Measurements from ENCODE around the gene VWA2. TPM values are rescaled to one million over a fixed set of nuclear protein-coding genes. Genes with fewer than 3 reads are reported as not detected.

The VWA2 gene
- total RNA-seq, 4 donors from 2014 or later = 0.64 to 3.3 TPM; not detected in 2

- Histone ChIP-seq H3K36me3 (no peaks in the 10 kb centered on the region), H3K4me1 (peaks cover 0 to 8% (median 3%) of the 10 kb centered on the region in 4 donors), H3K27ac (no peak overlapping the region), H3K4me3 (no peak overlapping the region), H3K27me3 (no peaks in the 10 kb centered on the region), H3K9me3 (no peaks in the 10 kb centered on the region)
- no peak for DNase-seq
- in situ Hi-C loops (cut with MboI; ENCODE audit: low pct_ligation_motif_present in 1 of 4, low pct_unique_long_range_greater_than_20kb in 1 of 4, low sequenced_read_pairs in 3 of 4) (no loop called here), intact Hi-C loops (cut with DNase I; ENCODE audit: low total_unique reads) (no loop called here)
- TF ChIP-seq POLR2A (IDR thresholded peaks at IDR 0.05) (no peak), EP300 (IDR thresholded peaks at IDR 0.05; ENCODE audit: low read depth) (no peak), POLR2AphosphoS5 (IDR thresholded peaks at IDR 0.05) (no peak)
- TF ChIP-seq, protein P1, sequence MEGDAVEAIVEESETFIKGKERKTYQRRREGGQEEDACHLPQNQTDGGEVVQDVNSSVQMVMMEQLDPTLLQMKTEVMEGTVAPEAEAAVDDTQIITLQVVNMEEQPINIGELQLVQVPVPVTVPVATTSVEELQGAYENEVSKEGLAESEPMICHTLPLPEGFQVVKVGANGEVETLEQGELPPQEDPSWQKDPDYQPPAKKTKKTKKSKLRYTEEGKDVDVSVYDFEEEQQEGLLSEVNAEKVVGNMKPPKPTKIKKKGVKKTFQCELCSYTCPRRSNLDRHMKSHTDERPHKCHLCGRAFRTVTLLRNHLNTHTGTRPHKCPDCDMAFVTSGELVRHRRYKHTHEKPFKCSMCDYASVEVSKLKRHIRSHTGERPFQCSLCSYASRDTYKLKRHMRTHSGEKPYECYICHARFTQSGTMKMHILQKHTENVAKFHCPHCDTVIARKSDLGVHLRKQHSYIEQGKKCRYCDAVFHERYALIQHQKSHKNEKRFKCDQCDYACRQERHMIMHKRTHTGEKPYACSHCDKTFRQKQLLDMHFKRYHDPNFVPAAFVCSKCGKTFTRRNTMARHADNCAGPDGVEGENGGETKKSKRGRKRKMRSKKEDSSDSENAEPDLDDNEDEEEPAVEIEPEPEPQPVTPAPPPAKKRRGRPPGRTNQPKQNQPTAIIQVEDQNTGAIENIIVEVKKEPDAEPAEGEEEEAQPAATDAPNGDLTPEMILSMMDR (IDR thresholded peaks at IDR 0.05) = no peak
- WGBS, 2 donors (ENCODE audit: low coverage in 1 of 2) = 73% methylated on average over 4 of the region's 7 CpGs; no CpG with 5 or more reads in 1 of the 2 donors
Observed at GRCh38 chr10:114252883-114253282, 13.8 kb downstream of the VWA2 start.

GRCh38 chr10:114255227-114255626, 16.2 kb downstream of the VWA2 start:
- intact Hi-C loops (cut with DNase I; ENCODE audit: low total_unique reads) = no loop called here
- Histone ChIP-seq H3K4me3 (no peak overlapping the region), H3K27me3 (no peaks in the 10 kb centered on the region), H3K9me3 (no peaks in the 10 kb centered on the region), H3K36me3 (no peaks in the 10 kb centered on the region), H3K27ac (no peak overlapping the region), H3K4me1 (peaks cover 0 to 17% (median 10%) of the 10 kb centered on the region in 4 donors)
- no peak for DNase-seq
- WGBS, 2 donors (ENCODE audit: low coverage in 1 of 2) = 100% methylated on average over 1 of the region's 1 CpG; no CpG with 5 or more reads in 1 of the 2 donors
- in situ Hi-C loops (cut with MboI; ENCODE audit: low pct_ligation_motif_present in 1 of 4, low pct_unique_long_range_greater_than_20kb in 1 of 4, low sequenced_read_pairs in 3 of 4) = no loop called here
- TF ChIP-seq POLR2AphosphoS5 (IDR thresholded peaks at IDR 0.05) (no peak), EP300 (IDR thresholded peaks at IDR 0.05; ENCODE audit: low read depth) (no peak), POLR2A (IDR thresholded peaks at IDR 0.05) (no peak)
- TF ChIP-seq, protein P1 (IDR thresholded peaks at IDR 0.05) = no peak

DNA sequence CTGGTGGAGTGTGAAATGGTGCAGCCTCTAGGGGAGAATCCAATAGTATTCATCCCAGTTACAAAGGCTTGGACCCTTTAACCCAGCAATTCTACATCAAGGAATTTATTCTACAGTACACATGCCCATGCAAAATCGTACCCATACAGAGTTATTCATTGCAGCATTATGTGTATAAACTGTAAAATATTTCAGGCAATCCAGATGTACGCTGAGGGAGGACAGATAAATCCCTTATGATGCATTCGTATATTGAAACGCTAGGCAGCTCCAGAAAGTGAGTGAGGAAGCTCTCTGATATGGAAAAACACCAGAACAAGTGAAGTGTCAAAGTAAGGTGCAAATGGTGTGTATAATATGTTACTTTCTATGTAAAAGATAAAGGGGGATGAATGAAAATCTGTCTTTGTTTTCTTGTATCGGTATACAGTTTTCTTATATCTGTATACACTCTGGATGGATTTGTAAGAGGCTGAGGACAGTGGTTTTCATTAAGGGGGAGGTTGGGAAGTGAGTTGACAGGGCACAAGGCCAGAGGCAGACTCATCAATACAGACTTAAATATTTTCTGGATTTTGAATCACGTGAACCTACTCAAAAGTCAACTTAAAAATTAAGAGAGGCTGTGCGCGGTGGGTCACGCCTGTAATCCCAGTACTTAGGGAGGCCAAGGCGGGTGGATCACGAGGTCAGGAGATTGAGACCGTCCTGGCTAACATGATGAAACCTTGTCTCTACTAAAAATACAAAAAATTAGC, 17.1 kb downstream of the VWA2 start:
- Histone ChIP-seq H3K36me3 (no peaks in the 10 kb centered on the region), H3K27me3 (no peaks in the 10 kb centered on the region), H3K4me3 (no peak overlapping the region), H3K27ac (no peak overlapping the region), H3K9me3 (no peaks in the 10 kb centered on the region), H3K4me1 (peaks cover 0 to 17% (median 10%) of the 10 kb centered on the region in 4 donors)
- intact Hi-C loops (cut with DNase I; ENCODE audit: low total_unique reads) = no loop called here
- WGBS, 2 donors (ENCODE audit: low coverage in 1 of 2) = 77 to 78% methylated on average over 6 to 12 of the region's 12 CpGs
- TF ChIP-seq EP300 (IDR thresholded peaks at IDR 0.05; ENCODE audit: low read depth) (no peak), POLR2AphosphoS5 (IDR thresholded peaks at IDR 0.05) (no peak), POLR2A (IDR thresholded peaks at IDR 0.05) (no peak)
- TF ChIP-seq, protein P1 (IDR thresholded peaks at IDR 0.05) = no peak
- in situ Hi-C loops (cut with MboI; ENCODE audit: low pct_ligation_motif_present in 1 of 4, low pct_unique_long_range_greater_than_20kb in 1 of 4, low sequenced_read_pairs in 3 of 4) = no loop called here
- DNase-seq = no peak

- WGBS, 2 donors (ENCODE audit: low coverage in 1 of 2) = 80 to 83% methylated on average over 1 to 3 of the region's 3 CpGs
Observed at GRCh38 chr10:114256822-114257221, 17.8 kb downstream of the VWA2 start.

More at GRCh38 chr10:114256822-114257221, 17.8 kb downstream of the VWA2 start:
- Histone ChIP-seq H3K27ac (peak overlapping the region in 2 of 4 donors; percentile 37 to 43), H3K36me3 (no peaks in the 10 kb centered on the region), H3K27me3 (no peaks in the 10 kb centered on the region), H3K4me1 (peaks cover 0 to 17% (median 10%) of the 10 kb centered on the region in 4 donors), H3K9me3 (no peaks in the 10 kb centered on the region), H3K4me3 (no peak overlapping the region)
- intact Hi-C loops (cut with DNase I; ENCODE audit: low total_unique reads) (no loop called here), in situ Hi-C loops (cut with MboI; ENCODE audit: low pct_ligation_motif_present in 1 of 4, low pct_unique_long_range_greater_than_20kb in 1 of 4, low sequenced_read_pairs in 3 of 4) (no loop called here)
- no peak for DNase-seq
- TF ChIP-seq, protein P1 (IDR thresholded peaks at IDR 0.05) = no peak
- no peak for TF ChIP-seq POLR2A (IDR thresholded peaks at IDR 0.05)
- no peak for TF ChIP-seq EP300 (IDR thresholded peaks at IDR 0.05; ENCODE audit: low read depth)
- no peak for TF ChIP-seq POLR2AphosphoS5 (IDR thresholded peaks at IDR 0.05)

Measured in transverse colon (tissue), 4 donors.